Measurements from ENCODE around the gene SGSM1. TPM values are rescaled to one million over a fixed set of nuclear protein-coding genes. Genes with fewer than 3 reads are reported as not detected.

SGSM1 gene
- total RNA-seq, 1 experiment from 2014 or later: 5.1 TPM

DNA sequence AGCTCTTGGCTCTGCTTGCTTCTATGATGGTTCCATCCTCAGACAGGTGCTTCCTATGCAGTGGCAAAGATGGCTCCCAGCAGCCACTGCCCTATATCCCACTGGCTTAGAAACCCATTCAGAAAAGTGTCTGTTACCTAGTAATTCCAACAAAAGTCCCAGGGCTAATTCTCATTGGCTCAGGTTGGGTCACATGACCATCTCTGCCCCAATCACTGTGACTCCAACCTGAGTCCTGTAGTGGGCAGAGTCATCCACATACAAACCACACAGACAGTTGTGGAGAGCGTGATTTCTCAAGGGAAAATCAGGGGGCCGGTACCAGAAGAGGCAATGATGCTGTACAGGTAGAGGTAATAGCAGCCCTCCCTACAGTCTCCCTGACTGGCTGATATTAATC is 73.0 kb downstream of the SGSM1 start:
- CTCF ChIA-PET: no interaction called here
- intact Hi-C loops (cut with micrococcal nuclease): no loop called here
- Histone ChIP-seq H3K27me3 (ENCODE audit: insufficient read depth, low read length) (no peaks in the 10 kb centered on the region), H4K20me1 (ENCODE audit: insufficient read depth) (no peaks in the 10 kb centered on the region), H3K27ac (ENCODE audit: low read depth, low read length) (no peak overlapping the region), H3K36me3 (ENCODE audit: control insufficient read depth in 1 of 2, insufficient read depth in 2 of 2, low read length in 2 of 2) (no peaks in the 10 kb centered on the region), H2AFZ (ENCODE audit: low read depth, low read length, poor library complexity, severe bottlenecking) (no peak overlapping the region), H3K4me1 (ENCODE audit: control insufficient read depth in 1 of 2, insufficient read depth in 2 of 2, low read length in 2 of 2) (no peaks in the 10 kb centered on the region), H3K9me3 (ENCODE audit: control insufficient read depth in 1 of 2, insufficient read depth in 1 of 2, low read depth in 1 of 2, low read length in 2 of 2) (no peaks in the 10 kb centered on the region), H3K4me2 (ENCODE audit: low read length) (no peak overlapping the region), H3K9ac (ENCODE audit: low read length) (no peak overlapping the region), H3K9me2 (ENCODE audit: insufficient read depth) (no peaks in the 10 kb centered on the region), H3K4me3 (replicated peaks in 1 of 2; ENCODE audit: low read depth in 1 of 2, low read length in 2 of 2) (no peak overlapping the region), H3K79me2 (ENCODE audit: insufficient read depth, low read length) (no peaks in the 10 kb centered on the region)
- DNase-seq (ENCODE audit: low read depth, low spot score) (no peak), ATAC-seq (peak; percentile 34; the same call in 1 of the 2 replicates)
- BruUV-seq (replicated peaks): no TSS peak
- RAD21 ChIA-PET (ENCODE audit: low non-redundant PET in 1 of 2, low total read pairs in 2 of 2, uncharacterized antibody in 2 of 2, unreplicated experiment in 2 of 2): no interaction called here
- TF ChIP-seq JUND (IDR thresholded peaks at IDR 0.05): no peak
- no peak for TF ChIP-seq YY1 (IDR thresholded peaks at IDR 0.05; ENCODE audit: extremely low read depth, insufficient replicate concordance, low read depth, low read length)
- TF ChIP-seq SP1 (IDR thresholded peaks at IDR 0.05; ENCODE audit: low read depth): no peak
- TF ChIP-seq CEBPB (IDR thresholded peaks at IDR 0.05; ENCODE audit: low read depth): no peak
- no peak for TF ChIP-seq CBX3 (IDR thresholded peaks at IDR 0.05; ENCODE audit: low read depth)
- TF ChIP-seq, protein P1, sequence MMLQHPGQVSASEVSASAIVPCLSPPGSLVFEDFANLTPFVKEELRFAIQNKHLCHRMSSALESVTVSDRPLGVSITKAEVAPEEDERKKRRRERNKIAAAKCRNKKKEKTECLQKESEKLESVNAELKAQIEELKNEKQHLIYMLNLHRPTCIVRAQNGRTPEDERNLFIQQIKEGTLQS (IDR thresholded peaks at IDR 0.05): no peak
- no peak for TF ChIP-seq CTCF (IDR thresholded peaks at IDR 0.05 in 2 of 3, conservative IDR thresholded peaks at IDR 0.05 in 1 of 3; ENCODE audit: borderline replicate concordance in 1 of 3, insufficient read depth in 1 of 3, low read depth in 2 of 3, low read length in 2 of 3)
- TF ChIP-seq SRF (IDR thresholded peaks at IDR 0.05; ENCODE audit: low read depth): no peak
- no peak for TF ChIP-seq EZH2phosphoT487 (IDR thresholded peaks at IDR 0.05; ENCODE audit: borderline replicate concordance)
- TF ChIP-seq, protein P2, sequence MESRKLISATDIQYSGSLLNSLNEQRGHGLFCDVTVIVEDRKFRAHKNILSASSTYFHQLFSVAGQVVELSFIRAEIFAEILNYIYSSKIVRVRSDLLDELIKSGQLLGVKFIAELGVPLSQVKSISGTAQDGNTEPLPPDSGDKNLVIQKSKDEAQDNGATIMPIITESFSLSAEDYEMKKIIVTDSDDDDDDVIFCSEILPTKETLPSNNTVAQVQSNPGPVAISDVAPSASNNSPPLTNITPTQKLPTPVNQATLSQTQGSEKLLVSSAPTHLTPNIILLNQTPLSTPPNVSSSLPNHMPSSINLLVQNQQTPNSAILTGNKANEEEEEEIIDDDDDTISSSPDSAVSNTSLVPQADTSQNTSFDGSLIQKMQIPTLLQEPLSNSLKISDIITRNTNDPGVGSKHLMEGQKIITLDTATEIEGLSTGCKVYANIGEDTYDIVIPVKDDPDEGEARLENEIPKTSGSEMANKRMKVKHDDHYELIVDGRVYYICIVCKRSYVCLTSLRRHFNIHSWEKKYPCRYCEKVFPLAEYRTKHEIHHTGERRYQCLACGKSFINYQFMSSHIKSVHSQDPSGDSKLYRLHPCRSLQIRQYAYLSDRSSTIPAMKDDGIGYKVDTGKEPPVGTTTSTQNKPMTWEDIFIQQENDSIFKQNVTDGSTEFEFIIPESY (IDR thresholded peaks at IDR 0.05; ENCODE audit: extremely low read depth, insufficient replicate concordance, low read length): no peak
- TF ChIP-seq FOSL1 (IDR thresholded peaks at IDR 0.05; ENCODE audit: low read depth): no peak
- TF ChIP-seq, protein P3, sequence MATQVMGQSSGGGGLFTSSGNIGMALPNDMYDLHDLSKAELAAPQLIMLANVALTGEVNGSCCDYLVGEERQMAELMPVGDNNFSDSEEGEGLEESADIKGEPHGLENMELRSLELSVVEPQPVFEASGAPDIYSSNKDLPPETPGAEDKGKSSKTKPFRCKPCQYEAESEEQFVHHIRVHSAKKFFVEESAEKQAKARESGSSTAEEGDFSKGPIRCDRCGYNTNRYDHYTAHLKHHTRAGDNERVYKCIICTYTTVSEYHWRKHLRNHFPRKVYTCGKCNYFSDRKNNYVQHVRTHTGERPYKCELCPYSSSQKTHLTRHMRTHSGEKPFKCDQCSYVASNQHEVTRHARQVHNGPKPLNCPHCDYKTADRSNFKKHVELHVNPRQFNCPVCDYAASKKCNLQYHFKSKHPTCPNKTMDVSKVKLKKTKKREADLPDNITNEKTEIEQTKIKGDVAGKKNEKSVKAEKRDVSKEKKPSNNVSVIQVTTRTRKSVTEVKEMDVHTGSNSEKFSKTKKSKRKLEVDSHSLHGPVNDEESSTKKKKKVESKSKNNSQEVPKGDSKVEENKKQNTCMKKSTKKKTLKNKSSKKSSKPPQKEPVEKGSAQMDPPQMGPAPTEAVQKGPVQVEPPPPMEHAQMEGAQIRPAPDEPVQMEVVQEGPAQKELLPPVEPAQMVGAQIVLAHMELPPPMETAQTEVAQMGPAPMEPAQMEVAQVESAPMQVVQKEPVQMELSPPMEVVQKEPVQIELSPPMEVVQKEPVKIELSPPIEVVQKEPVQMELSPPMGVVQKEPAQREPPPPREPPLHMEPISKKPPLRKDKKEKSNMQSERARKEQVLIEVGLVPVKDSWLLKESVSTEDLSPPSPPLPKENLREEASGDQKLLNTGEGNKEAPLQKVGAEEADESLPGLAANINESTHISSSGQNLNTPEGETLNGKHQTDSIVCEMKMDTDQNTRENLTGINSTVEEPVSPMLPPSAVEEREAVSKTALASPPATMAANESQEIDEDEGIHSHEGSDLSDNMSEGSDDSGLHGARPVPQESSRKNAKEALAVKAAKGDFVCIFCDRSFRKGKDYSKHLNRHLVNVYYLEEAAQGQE (IDR thresholded peaks at IDR 0.05; ENCODE audit: low read depth): no peak
- no peak for TF ChIP-seq POLR2AphosphoS5 (IDR thresholded peaks at IDR 0.05; ENCODE audit: low read depth, low read length)
- no peak for TF ChIP-seq TCF7L2 (IDR thresholded peaks at IDR 0.05; ENCODE audit: borderline replicate concordance, extremely low read depth, insufficient read depth, insufficient read length)
- POLR2A ChIA-PET: no interaction called here
